OCI-LY7 (cell line): Measurements from ENCODE around the gene CLGN. TPM values are rescaled to one million over a fixed set of nuclear protein-coding genes. Genes with fewer than 3 reads are reported as not detected.
"Not testable (repeated sequence)": the region's sequence is repeated elsewhere in the genome, so short reads cannot be mapped to it uniquely, and the experiment has no call there.

ENCODE experiments used
- BruUV-seq: library from RNA; stranded (reverse); fragments of 400-500 nt; replicated peaks from 2 replicates; lab custom pipeline; 2021; lab: Mats Ljungman, UMichigan
- CTCF ChIA-PET: fragments of 300-600 bp; sonication (Branson Sonifier 250); formaldehyde crosslinking; loops from one replicate; lab custom pipeline; 2022; ENCODE audit warnings: antibody characterized with exemption; ENCODE audit not compliant: unreplicated experiment; lab: Charles Lee
- POLR2A ChIA-PET: fragments of 300-600 bp; sonication (Branson Sonifier 250); formaldehyde crosslinking; loops from one replicate; lab custom pipeline; 2022; ENCODE audit warnings: antibody characterized with exemption; lab: Charles Lee
- DNase-seq: peaks from one replicate; pipeline ENCODE4 v3.0.0-alpha.2; 2015; ENCODE audit warnings: low spot score
- H2AFZ ChIP-seq: fragments of 200-600 bp; sonication (generic), shearing (Covaris generic); 2 replicates; pipeline ENCODE4 v1.6.1; 2014; ENCODE audit warnings: mild to moderate bottlenecking, antibody characterized with exemption, low read length, moderate library complexity
- H3K27ac ChIP-seq: fragments of 200-600 bp; sonication (generic); 2 replicates; pipeline ENCODE4 v1.5.1; 2014; ENCODE audit warnings: mixed run types, low read depth, mild to moderate bottlenecking, moderate library complexity, low read length, inconsistent platforms; ENCODE audit not compliant: poor library complexity, severe bottlenecking
- H3K36me3 ChIP-seq: fragments of 200-600 bp; sonication (generic); 2 replicates; pipeline ENCODE4 v1.6.1; 2014; ENCODE audit warnings: mild to moderate bottlenecking, antibody characterized with exemption, low read length, moderate library complexity, mixed read lengths; ENCODE audit not compliant: insufficient read depth
- H3K4me1 ChIP-seq: fragments of 200-600 bp; sonication (generic); 2 replicates; pipeline ENCODE4 v1.5.1; 2014; ENCODE audit warnings: mild to moderate bottlenecking, low read length; ENCODE audit not compliant: insufficient read depth, poor library complexity, severe bottlenecking
- H3K4me2 ChIP-seq: fragments of 200-600 bp; sonication (generic); 2 replicates; pipeline ENCODE4 v1.6.1; 2014; ENCODE audit warnings: mild to moderate bottlenecking, low read length
- H3K4me3 ChIP-seq: fragments of 200-600 bp; sonication (generic); 2 replicates; pipeline ENCODE4 v1.5.1; 2014; ENCODE audit warnings: mild to moderate bottlenecking, low read depth, low read length; ENCODE audit not compliant: poor library complexity, severe bottlenecking
- H3K79me2 ChIP-seq: fragments of 200-600 bp; sonication (generic); 2 replicates; pipeline ENCODE4 v1.6.1; 2016; ENCODE audit warnings: low read depth, mild to moderate bottlenecking, low read length, moderate library complexity, mixed read lengths; ENCODE audit not compliant: insufficient read depth
- H3K9me2 ChIP-seq: fragments of 200-600 bp; sonication (generic); 2 replicates; pipeline ENCODE4 v1.6.1; 2016; ENCODE audit warnings: mild to moderate bottlenecking, low read length, mixed read lengths; ENCODE audit not compliant: insufficient read depth
- H3K9me3 ChIP-seq: fragments of 200-600 bp; sonication (generic); 2 replicates; pipeline ENCODE4 v1.6.1; 2014; ENCODE audit warnings: mild to moderate bottlenecking, mixed run types, low read length, mixed read lengths
- H4K20me1 ChIP-seq: fragments of 200-600 bp; sonication (generic); 2 replicates; pipeline ENCODE4 v1.6.1; 2014; ENCODE audit warnings: mild to moderate bottlenecking, antibody characterized with exemption, low read length, moderate library complexity, mixed read lengths; ENCODE audit not compliant: insufficient read depth
- CTCF ChIP-seq: fragments of 200-600 bp; sonication (generic); conservative IDR thresholded peaks from 2 replicates; pipeline ENCODE4 v1.5.1; 2014; ENCODE audit warnings: mild to moderate bottlenecking, antibody characterized with exemption, low read length, moderate library complexity, mixed read lengths
- EZH2phosphoT487 ChIP-seq: fragments of 200-600 bp; sonication (generic); IDR thresholded peaks from 2 replicates; pipeline ENCODE4 v1.6.1; 2018; ENCODE audit warnings: low read depth, borderline replicate concordance, mild to moderate bottlenecking, mixed run types, antibody characterized with exemption, low read length, moderate library complexity, mixed read lengths
- intact Hi-C: fragments of 100-400 bp; cut with micrococcal nuclease; formaldehyde crosslinking; loops from one replicate; pipeline ENCODE4 v1.10.0; 2022; ENCODE audit not compliant: unreplicated experiment
- total RNA-seq, 2 experiments: library from RNA; depleted of rRNA in 1 of 2; stranded (reverse); fragments of >200 nt in 1 of 2; shearing (Covaris generic) in 1 of 2; gene quantifications; 2 replicates each; pipeline ENCODE4 v1.2.3, GENCODE V29; 2014 to 2022

Gene CLGN
- total RNA-seq, 2 experiments from 2014 or later, result 1.1 to 2.5 TPM

GRCh38 chr4:140448162-140448561 lies 20.7 kb upstream of the CLGN start:
- POLR2A ChIA-PET, result no interaction called here
- no peak overlapping the region for H3K27ac ChIP-seq
- H3K36me3 ChIP-seq, result no peaks in the 10 kb centered on the region
- no peak overlapping the region for H3K4me3 ChIP-seq
- H3K4me2 ChIP-seq, result no peak overlapping the region
- H2AFZ ChIP-seq, result no peak overlapping the region
- H4K20me1 ChIP-seq, result no peaks in the 10 kb centered on the region
- DNase-seq, result no peak
- no peaks in the 10 kb centered on the region for H3K4me1 ChIP-seq
- no peaks in the 10 kb centered on the region for H3K9me2 ChIP-seq
- no peaks in the 10 kb centered on the region for H3K9me3 ChIP-seq
- intact Hi-C loops, result no loop called here
- no TSS peak for BruUV-seq
- H3K79me2 ChIP-seq, result no peaks in the 10 kb centered on the region
- no peak for TF ChIP-seq CTCF
- no peak for TF ChIP-seq EZH2phosphoT487
- CTCF ChIA-PET, result no interaction called here

- H3K79me2 ChIP-seq, CTCF ChIA-PET, H3K4me3 ChIP-seq, H2AFZ ChIP-seq, BruUV-seq, H3K9me2 ChIP-seq, H3K36me3 ChIP-seq, DNase-seq, intact Hi-C loops, H3K4me2 ChIP-seq, POLR2A ChIA-PET, H3K27ac ChIP-seq, H4K20me1 ChIP-seq, H3K4me1 ChIP-seq, H3K9me3 ChIP-seq: not testable (repeated sequence)
Measured at GRCh38 chr4:140444347-140444746, 16.9 kb upstream of the CLGN start.

- H3K27ac ChIP-seq, result no peak overlapping the region
- no peak overlapping the region for H3K4me2 ChIP-seq
- no TSS peak for BruUV-seq
- no peaks in the 10 kb centered on the region for H4K20me1 ChIP-seq
- H3K4me1 ChIP-seq, result no peaks in the 10 kb centered on the region
- CTCF ChIA-PET, result no interaction called here
- intact Hi-C loops, result no loop called here
- POLR2A ChIA-PET, result no interaction called here
- TF ChIP-seq EZH2phosphoT487 (no peak), CTCF (no peak)
- no peaks in the 10 kb centered on the region for H3K9me2 ChIP-seq
- H3K9me3 ChIP-seq, result no peaks in the 10 kb centered on the region
- no peaks in the 10 kb centered on the region for H3K79me2 ChIP-seq
- no peak for DNase-seq
- H2AFZ ChIP-seq, result no peak overlapping the region
- no peaks in the 10 kb centered on the region for H3K36me3 ChIP-seq
- no peak overlapping the region for H3K4me3 ChIP-seq
Measured at GRCh38 chr4:140439644-140440142, 12.2 kb upstream of the CLGN start.
